ENCODE measurements around the gene ERC2.

GRCh38 chr3:55664387-55664786 is 803.9 kb downstream of the ERC2 start:
- TF ChIP-seq CTCF (IDR thresholded peaks at IDR 0.05; ENCODE audit: low read length) (no peak), EZH2 (IDR thresholded peaks at IDR 0.05; ENCODE audit: borderline replicate concordance, low read length) (no peak)
